ENCODE results near the gene TECPR2.

DNA sequence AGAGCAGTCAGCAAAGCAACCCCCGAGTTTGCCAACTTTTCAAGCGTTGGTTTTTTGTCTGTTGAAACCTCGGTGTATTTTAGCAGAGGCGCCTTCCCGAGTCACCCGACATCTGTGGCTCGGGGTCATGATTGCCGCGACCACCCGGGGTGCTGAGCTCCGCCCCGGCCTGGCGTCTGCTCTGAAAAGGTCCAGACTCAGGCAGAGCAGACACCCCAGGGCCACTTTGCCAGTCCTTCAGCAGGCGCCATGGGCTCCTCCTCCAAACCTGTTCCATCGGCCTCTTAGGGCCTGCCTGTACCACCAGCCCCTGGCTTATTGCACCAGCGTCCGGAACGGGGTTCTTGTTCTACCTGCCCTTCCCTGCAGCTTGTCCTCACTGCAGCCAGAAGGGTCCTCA lies 127.7 kb downstream of the TECPR2 start:
- no peak for TF ChIP-seq POLR2A (IDR thresholded peaks at IDR 0.05; ENCODE audit: low read depth, low read length)
- TF ChIP-seq JUND (IDR thresholded peaks at IDR 0.05; ENCODE audit: low read depth, low read length), result no peak
- TF ChIP-seq, protein P1, sequence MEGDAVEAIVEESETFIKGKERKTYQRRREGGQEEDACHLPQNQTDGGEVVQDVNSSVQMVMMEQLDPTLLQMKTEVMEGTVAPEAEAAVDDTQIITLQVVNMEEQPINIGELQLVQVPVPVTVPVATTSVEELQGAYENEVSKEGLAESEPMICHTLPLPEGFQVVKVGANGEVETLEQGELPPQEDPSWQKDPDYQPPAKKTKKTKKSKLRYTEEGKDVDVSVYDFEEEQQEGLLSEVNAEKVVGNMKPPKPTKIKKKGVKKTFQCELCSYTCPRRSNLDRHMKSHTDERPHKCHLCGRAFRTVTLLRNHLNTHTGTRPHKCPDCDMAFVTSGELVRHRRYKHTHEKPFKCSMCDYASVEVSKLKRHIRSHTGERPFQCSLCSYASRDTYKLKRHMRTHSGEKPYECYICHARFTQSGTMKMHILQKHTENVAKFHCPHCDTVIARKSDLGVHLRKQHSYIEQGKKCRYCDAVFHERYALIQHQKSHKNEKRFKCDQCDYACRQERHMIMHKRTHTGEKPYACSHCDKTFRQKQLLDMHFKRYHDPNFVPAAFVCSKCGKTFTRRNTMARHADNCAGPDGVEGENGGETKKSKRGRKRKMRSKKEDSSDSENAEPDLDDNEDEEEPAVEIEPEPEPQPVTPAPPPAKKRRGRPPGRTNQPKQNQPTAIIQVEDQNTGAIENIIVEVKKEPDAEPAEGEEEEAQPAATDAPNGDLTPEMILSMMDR (IDR thresholded peaks at IDR 0.05 in 2 of 3, conservative IDR thresholded peaks at IDR 0.05 in 1 of 3; ENCODE audit: control insufficient read depth in 2 of 3, extremely low read depth in 1 of 3, insufficient read depth in 1 of 3, low read depth in 3 of 3, low read length in 3 of 3), result no peak
- TF ChIP-seq KDM1A (IDR thresholded peaks at IDR 0.05; ENCODE audit: borderline replicate concordance), result no peak
- no peak for TF ChIP-seq NFIC (IDR thresholded peaks at IDR 0.05; ENCODE audit: low read depth, low read length)
- TF ChIP-seq POLR2AphosphoS5 (IDR thresholded peaks at IDR 0.05; ENCODE audit: low read length), result no peak
- TF ChIP-seq, protein P2, sequence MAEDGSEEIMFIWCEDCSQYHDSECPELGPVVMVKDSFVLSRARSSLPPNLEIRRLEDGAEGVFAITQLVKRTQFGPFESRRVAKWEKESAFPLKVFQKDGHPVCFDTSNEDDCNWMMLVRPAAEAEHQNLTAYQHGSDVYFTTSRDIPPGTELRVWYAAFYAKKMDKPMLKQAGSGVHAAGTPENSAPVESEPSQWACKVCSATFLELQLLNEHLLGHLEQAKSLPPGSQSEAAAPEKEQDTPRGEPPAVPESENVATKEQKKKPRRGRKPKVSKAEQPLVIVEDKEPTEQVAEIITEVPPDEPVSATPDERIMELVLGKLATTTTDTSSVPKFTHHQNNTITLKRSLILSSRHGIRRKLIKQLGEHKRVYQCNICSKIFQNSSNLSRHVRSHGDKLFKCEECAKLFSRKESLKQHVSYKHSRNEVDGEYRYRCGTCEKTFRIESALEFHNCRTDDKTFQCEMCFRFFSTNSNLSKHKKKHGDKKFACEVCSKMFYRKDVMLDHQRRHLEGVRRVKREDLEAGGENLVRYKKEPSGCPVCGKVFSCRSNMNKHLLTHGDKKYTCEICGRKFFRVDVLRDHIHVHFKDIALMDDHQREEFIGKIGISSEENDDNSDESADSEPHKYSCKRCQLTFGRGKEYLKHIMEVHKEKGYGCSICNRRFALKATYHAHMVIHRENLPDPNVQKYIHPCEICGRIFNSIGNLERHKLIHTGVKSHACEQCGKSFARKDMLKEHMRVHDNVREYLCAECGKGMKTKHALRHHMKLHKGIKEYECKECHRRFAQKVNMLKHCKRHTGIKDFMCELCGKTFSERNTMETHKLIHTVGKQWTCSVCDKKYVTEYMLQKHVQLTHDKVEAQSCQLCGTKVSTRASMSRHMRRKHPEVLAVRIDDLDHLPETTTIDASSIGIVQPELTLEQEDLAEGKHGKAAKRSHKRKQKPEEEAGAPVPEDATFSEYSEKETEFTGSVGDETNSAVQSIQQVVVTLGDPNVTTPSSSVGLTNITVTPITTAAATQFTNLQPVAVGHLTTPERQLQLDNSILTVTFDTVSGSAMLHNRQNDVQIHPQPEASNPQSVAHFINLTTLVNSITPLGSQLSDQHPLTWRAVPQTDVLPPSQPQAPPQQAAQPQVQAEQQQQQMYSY (CRISPR knock-in tag; IDR thresholded peaks at IDR 0.05), result no peak
- no peak for TF ChIP-seq BRCA1 (IDR thresholded peaks at IDR 0.05; ENCODE audit: low read depth, low read length)
- TF ChIP-seq EGR1 (IDR thresholded peaks at IDR 0.05; ENCODE audit: borderline replicate concordance in 1 of 2, low read depth in 2 of 2, low read length in 2 of 2), result no peak
- TF ChIP-seq SP1 (IDR thresholded peaks at IDR 0.05; ENCODE audit: low read depth, low read length), result no peak
- TF ChIP-seq YY1 (IDR thresholded peaks at IDR 0.05; ENCODE audit: low read depth, low read length), result no peak

All from GM12878 (cell line).